H1 (cell line): ENCODE results near the gene S1PR3. TPM values are rescaled to one million over a fixed set of nuclear protein-coding genes. Genes with fewer than 3 reads are reported as not detected.

ENCODE experiments used
- CTCF ChIA-PET: fragments of 300-600 bp; sonication (Branson Sonifier 250); formaldehyde crosslinking; loops from one replicate; lab custom pipeline; 2021; ENCODE audit not compliant: partially characterized antibody; lab: Charles Lee
- POLR2A ChIA-PET: fragments of 300-600 bp; sonication (Branson Sonifier 250); formaldehyde crosslinking; loops from one replicate; lab custom pipeline; 2021; ENCODE audit warnings: inconsistent platforms; ENCODE audit not compliant: partially characterized antibody; lab: Charles Lee
- DNase-seq, 2 experiments: peaks; one replicate each; pipeline versions ENCODE4 v3.0.0 to v3.0.0-alpha.2; 2010 to 2022; ENCODE audit warnings: low spot score in 2 of 2, low read depth in 1 of 2, mixed read lengths in 1 of 2
- FAIRE-seq: peaks from 2 replicates; lab custom pipeline; 2011; peaks lifted over from hg19 to GRCh38; lab: Jason Lieb, UNC
- H2AFZ ChIP-seq: 2 replicates; pipeline ENCODE4 v1.8.1; 2012; ENCODE audit warnings: low read length, inconsistent platforms
- H2AK5ac ChIP-seq: 2 replicates; pipeline ENCODE4 v1.6.1; 2013; ENCODE audit warnings: low read depth, low read length
- H2BK120ac ChIP-seq: replicated peaks from 2 replicates; pipeline ENCODE3; 2013; ENCODE audit warnings: low read depth, low read length, inconsistent platforms
- H2BK12ac ChIP-seq: 2 replicates; pipeline ENCODE4 v1.6.1; 2013; ENCODE audit warnings: low read depth, low read length
- H2BK15ac ChIP-seq: 2 replicates; pipeline ENCODE4 v1.6.1; 2013; ENCODE audit warnings: low read length
- H2BK20ac ChIP-seq: 2 replicates; pipeline ENCODE4 v1.6.1; 2013; ENCODE audit warnings: low read length
- H2BK5ac ChIP-seq: 2 replicates; pipeline ENCODE4 v1.6.1; 2013; ENCODE audit warnings: low read depth, low read length
- H3K14ac ChIP-seq: 2 replicates; pipeline ENCODE4 v1.6.1; 2013; ENCODE audit warnings: inconsistent platforms; ENCODE audit not compliant: insufficient read length
- H3K18ac ChIP-seq: 2 replicates; pipeline ENCODE4 v1.6.1; 2013; ENCODE audit warnings: low read length; ENCODE audit errors: extremely low read depth
- H3K23ac ChIP-seq: 2 replicates; pipeline ENCODE4 v1.6.1; 2013; ENCODE audit warnings: inconsistent platforms; ENCODE audit not compliant: insufficient read length
- H3K23me2 ChIP-seq: 2 replicates; pipeline ENCODE4 v1.6.1; 2013; ENCODE audit warnings: low read depth, low read length
- H3K27ac ChIP-seq: 2 replicates; pipeline ENCODE4 v1.6.1; 2011; ENCODE audit warnings: low read depth, low read length, inconsistent platforms
- H3K27me3 ChIP-seq, 4 experiments: replicated peaks in 1 of 4; 1 replicate in 1 of 4; 2 replicates in 3 of 4; pipeline versions ENCODE4 v1.6.1 to v1.8.1; 2011 to 2013; ENCODE audit warnings: low read length in 3 of 4, mild to moderate bottlenecking in 3 of 4, inconsistent platforms in 2 of 4, mixed read lengths in 2 of 4, moderate library complexity in 1 of 4; ENCODE audit not compliant: control insufficient read depth in 3 of 4, insufficient read depth in 3 of 4; ENCODE audit errors: extremely low read depth in 1 of 4
- H3K36me3 ChIP-seq, 4 experiments: 2 replicates each; pipeline versions ENCODE4 v1.6.1 to v1.8.1; 2011 to 2013; ENCODE audit warnings: mild to moderate bottlenecking in 4 of 4, low read length in 3 of 4, moderate library complexity in 2 of 4, control low read depth in 1 of 4, inconsistent platforms in 1 of 4; ENCODE audit not compliant: insufficient read depth in 4 of 4, control insufficient read depth in 2 of 4
- H3K4ac ChIP-seq: replicated peaks from 2 replicates; pipeline ENCODE3; 2013; ENCODE audit warnings: low read length, low read depth, mixed read lengths, inconsistent platforms; ENCODE audit not compliant: insufficient read length
- H3K4me1 ChIP-seq, 4 experiments: replicated peaks in 1 of 4; 1 replicate in 1 of 4; 2 replicates in 3 of 4; pipeline versions ENCODE4 v1.6.1 to v1.8.1; 2011 to 2013; ENCODE audit warnings: low read length in 3 of 4, inconsistent platforms in 2 of 4, mixed read lengths in 1 of 4; ENCODE audit not compliant: insufficient read depth in 4 of 4, control insufficient read depth in 3 of 4
- H3K4me2 ChIP-seq, 2 experiments: 2 replicates each; pipeline versions ENCODE4 v1.6.1 to v1.8.1; 2011 to 2013; ENCODE audit warnings: low read depth in 2 of 2, low read length in 2 of 2, control low read depth in 1 of 2, inconsistent platforms in 1 of 2, mild to moderate bottlenecking in 1 of 2; ENCODE audit not compliant: insufficient read depth in 1 of 2
- H3K4me3 ChIP-seq, 4 experiments: fragments of 200-600, 300-600 bp in 1 of 4; sonication (generic), shearing (Covaris generic), sonication (Bioruptor Twin) in 1 of 4; 2 replicates each; pipeline versions ENCODE4 v1.5.1 to v1.8.1; 2011 to 2016; ENCODE audit warnings: low read length in 4 of 4, low read depth in 3 of 4, control low read depth in 2 of 4, inconsistent platforms in 2 of 4, mild to moderate bottlenecking in 2 of 4, mixed read lengths in 1 of 4, moderate library complexity in 1 of 4; ENCODE audit not compliant: insufficient read depth in 2 of 4; ENCODE audit errors: extremely low read depth in 1 of 4
- H3K56ac ChIP-seq: replicated peaks from 2 replicates; pipeline ENCODE3; 2013; ENCODE audit warnings: low read depth, mild to moderate bottlenecking, mixed read lengths, low read length, inconsistent platforms; ENCODE audit not compliant: insufficient read length
- H3K79me1 ChIP-seq: 2 replicates; pipeline ENCODE4 v1.6.1; 2013; ENCODE audit warnings: low read depth, low read length, control low read depth
- H3K79me2 ChIP-seq, 2 experiments: 2 replicates each; pipeline versions ENCODE4 v1.6.1 to v1.8.1; 2012 to 2013; ENCODE audit warnings: low read length in 2 of 2, mild to moderate bottlenecking in 2 of 2, inconsistent platforms in 1 of 2; ENCODE audit not compliant: insufficient read depth in 2 of 2, control insufficient read depth in 1 of 2
- H3K9ac ChIP-seq, 4 experiments: replicated peaks in 1 of 4; 1 replicate in 1 of 4; 2 replicates in 3 of 4; pipeline versions ENCODE4 v1.6.1 to v1.8.1; 2011 to 2013; ENCODE audit warnings: low read depth in 3 of 4, low read length in 3 of 4, control low read depth in 2 of 4, mild to moderate bottlenecking in 2 of 4, moderate library complexity in 2 of 4, inconsistent platforms in 1 of 4; ENCODE audit errors: extremely low read depth in 1 of 4
- H3K9me3 ChIP-seq, 2 experiments: 2 replicates each; pipeline versions ENCODE4 v1.6.1 to v1.8.1; 2012 to 2013; ENCODE audit warnings: mild to moderate bottlenecking in 2 of 2, moderate library complexity in 2 of 2, control low read depth in 1 of 2, inconsistent platforms in 1 of 2, low read depth in 1 of 2, low read length in 1 of 2, mixed read lengths in 1 of 2; ENCODE audit not compliant: insufficient read depth in 2 of 2
- H4K20me1 ChIP-seq, 2 experiments: replicated peaks in 1 of 2; 2 replicates each; pipeline versions ENCODE3 to v1.8.1; 2011 to 2013; ENCODE audit warnings: inconsistent platforms in 2 of 2, low read length in 2 of 2, mild to moderate bottlenecking in 1 of 2; ENCODE audit not compliant: insufficient read depth in 2 of 2, control insufficient read depth in 1 of 2
- H4K5ac ChIP-seq: 2 replicates; pipeline ENCODE4 v1.6.1; 2013; ENCODE audit warnings: low read length, low read depth, mixed read lengths, inconsistent platforms; ENCODE audit not compliant: insufficient read length
- H4K8ac ChIP-seq: 2 replicates; pipeline ENCODE4 v1.8.0; 2013; ENCODE audit warnings: mild to moderate bottlenecking, moderate library complexity, low read length, inconsistent platforms; ENCODE audit not compliant: insufficient read depth; ENCODE audit errors: extremely low read depth
- H4K91ac ChIP-seq: replicated peaks from 2 replicates; pipeline ENCODE3; 2013; ENCODE audit warnings: low read length, mixed read lengths, inconsistent platforms; ENCODE audit not compliant: insufficient read length
- BACH1 ChIP-seq: IDR thresholded peaks from 2 replicates; pipeline ENCODE4 v1.6.1; 2012; ENCODE audit warnings: low read length, improper control_type of control experiment
- BRCA1 ChIP-seq: IDR thresholded peaks from 2 replicates; pipeline ENCODE4 v1.6.1; 2012; ENCODE audit warnings: low read depth, low read length, improper control_type of control experiment
- CHD1 ChIP-seq: IDR thresholded peaks from 2 replicates; pipeline ENCODE4 v1.6.1; 2012; ENCODE audit warnings: low read depth, low read length, improper control_type of control experiment
- CTBP2 ChIP-seq: IDR thresholded peaks from 2 replicates; pipeline ENCODE4 v1.7.0; 2011; ENCODE audit warnings: borderline replicate concordance, mild to moderate bottlenecking, moderate library complexity, mixed read lengths, low read length; ENCODE audit not compliant: insufficient read depth, insufficient read length
- GABPA ChIP-seq: IDR thresholded peaks from 2 replicates; pipeline ENCODE4 v1.6.1; 2011; ENCODE audit warnings: mild to moderate bottlenecking, low read length, moderate library complexity, borderline replicate concordance; ENCODE audit not compliant: insufficient read depth
- JUN ChIP-seq: IDR thresholded peaks from 2 replicates; pipeline ENCODE4 v1.6.1; 2011; ENCODE audit warnings: low read depth, mild to moderate bottlenecking, improper control_type of control experiment, low read length
- POLR2AphosphoS5 ChIP-seq: IDR thresholded peaks from 2 replicates; pipeline ENCODE4 v1.6.1; 2011; ENCODE audit warnings: low read depth, low read length
- TAF1 ChIP-seq: IDR thresholded peaks from 2 replicates; pipeline ENCODE4 v1.6.1; 2011; ENCODE audit warnings: mild to moderate bottlenecking, low read depth, low read length
- TAF7 ChIP-seq: optimal IDR thresholded peaks from 2 replicates; pipeline ENCODE3; 2011; ENCODE audit warnings: low read depth, mild to moderate bottlenecking, inconsistent platforms, low read length, moderate library complexity, borderline replicate concordance
- TBP ChIP-seq: IDR thresholded peaks from 2 replicates; pipeline ENCODE4 v1.6.1; 2011; ENCODE audit warnings: low read depth, low read length, improper control_type of control experiment
- ZNF274 ChIP-seq: IDR thresholded peaks from 2 replicates; pipeline ENCODE4 v1.7.0; 2012; ENCODE audit warnings: low read length, borderline replicate concordance; ENCODE audit errors: extremely low read depth
- WGBS, 2 experiments: shearing (Covaris generic) in 1 of 2; methylation state at CpG; one replicate each; pipeline versions ENCODE4 v1.1.6 to v1.1.7; 2013 to 2015; ENCODE audit warnings: low lambda C conversion rate in 2 of 2, mixed read lengths in 2 of 2, inconsistent platforms in 1 of 2, low coverage in 1 of 2, missing lambda C conversion rate in 1 of 2; ENCODE audit not compliant: insufficient replicate concordance in 2 of 2, insufficient coverage in 1 of 2, insufficient read length in 1 of 2; ENCODE audit errors: extremely low coverage in 1 of 2, missing lambda C conversion rate in 1 of 2; 5-methylcytosine and 5-hydroxymethylcytosine counted together
- polyA plus RNA-seq, 7 experiments: library from polyadenylated mRNA; depleted of rRNA in 3 of 7; stranded (reverse) in 5 of 7; unstranded in 2 of 7; fragments of >200 nt in 5 of 7; fragments of 200-250 nt in 2 of 7; gene quantifications; 1 replicate in 5 of 7; 2 replicates in 1 of 7; 4 replicates in 1 of 7; pipeline versions ENCODE4 v1.2.1 to v1.2.3, GENCODE V29; 2011 to 2013; ENCODE audit warnings: missing spikeins in 2 of 7, mixed read lengths in 2 of 7
- total RNA-seq: library from RNA; stranded (reverse); fragmentation: NEBNext Ultra II Directional; extraction: Animal tissue kit (Norgen Biotek cat#: 25700); gene quantifications from 2 replicates; pipeline ENCODE4 v1.2.1, GENCODE V29; 2021
- TF ChIP-seq, protein P1 (sequence below), 3 experiments: IDR thresholded peaks; 1 replicate in 2 of 3; 2 replicates in 1 of 3; pipeline versions ENCODE4 v1.5.1 to v1.6.1; 2011; ENCODE audit warnings: low read length in 3 of 3, mild to moderate bottlenecking in 3 of 3, inconsistent platforms in 2 of 3, low read depth in 1 of 3, moderate library complexity in 1 of 3; ENCODE audit not compliant: insufficient read depth in 1 of 3; ENCODE audit errors: control extremely low read depth in 1 of 3

S1PR3 gene
- total and polyA plus RNA-seq, 2 of the 8 experiments (the other 6 are each of a cell fraction or from before 2014, with no cell fraction given) = 3.7 to 6.4 TPM

DNA sequence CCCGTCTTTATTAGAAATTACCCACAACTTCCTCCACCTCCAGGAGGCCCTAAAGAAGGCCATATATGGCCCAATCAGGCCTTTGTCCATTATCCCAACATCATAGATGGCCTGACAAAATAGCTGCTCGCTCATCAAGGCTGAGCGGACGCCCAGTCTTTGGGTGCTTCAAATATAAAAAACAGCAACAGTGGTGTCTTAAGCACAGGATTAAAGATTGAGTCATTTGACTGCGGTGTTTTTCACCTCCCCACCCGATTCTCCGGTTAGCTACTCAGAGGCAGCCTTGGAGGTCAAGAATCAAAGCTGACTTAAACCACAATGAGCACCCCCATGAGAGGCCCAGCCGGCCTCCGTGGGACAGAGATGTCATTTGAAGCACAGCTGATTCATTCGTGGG lies 18.8 kb downstream of the S1PR3 start:
- Histone ChIP-seq H3K79me2 (no peaks in the 10 kb centered on the region), H2BK12ac (no peak overlapping the region), H3K79me1 (no peaks in the 10 kb centered on the region), H2BK5ac (no peak overlapping the region), H3K18ac (no peak overlapping the region), H3K36me3 (no peaks in the 10 kb centered on the region), H3K23ac (no peak overlapping the region), H4K91ac (no peak overlapping the region), H3K27ac (no peak overlapping the region), H2BK120ac (no peak overlapping the region), H3K4ac (no peak overlapping the region), H4K5ac (no peak overlapping the region), H3K23me2 (no peaks in the 10 kb centered on the region), H2BK20ac (no peak overlapping the region), H2BK15ac (no peak overlapping the region), H4K8ac (no peak overlapping the region; the same call in 1 of the 2 replicates), H3K4me3 (no peak overlapping the region), H4K20me1 (no peaks in the 10 kb centered on the region), H3K56ac (no peak overlapping the region), H3K9me3 (no peaks in the 10 kb centered on the region), H3K4me2 (no peak overlapping the region), H3K4me1 (peaks cover 2 to 14% (median 4%) of the 10 kb centered on the region in 4 experiments; a peak in 6 of 7 replicates), H2AFZ (no peak overlapping the region), H3K9ac (no peak overlapping the region), H3K27me3 (no peaks in the 10 kb centered on the region), H3K14ac (no peak overlapping the region), H2AK5ac (no peak overlapping the region)
- FAIRE-seq (no peak), DNase-seq (no peak)
- 82% methylated on average over 10 of the region's 10 CpGs; no CpG with 5 or more reads in 1 of the 2 experiments for WGBS, 2 experiments
- POLR2A ChIA-PET = interaction anchor here (1.3 kb wide), 1 partner anchor 302 kb away, joined by 3 read pairs; no protein-coding TSS in a partner anchor
- CTCF ChIA-PET = interaction anchor here (2.0 to 2.3 kb wide), 2 partner anchors 9 to 269 kb away, joined by 7 to 10 read pairs; no protein-coding TSS in a partner anchor
- TF ChIP-seq JUN (no peak), CTBP2 (no peak), ZNF274 (no peak), GABPA (no peak), BRCA1 (no peak), CHD1 (no peak), BACH1 (no peak), POLR2AphosphoS5 (no peak), TBP (no peak), TAF7 (no peak), TAF1 (no peak)
- TF ChIP-seq, protein P1, sequence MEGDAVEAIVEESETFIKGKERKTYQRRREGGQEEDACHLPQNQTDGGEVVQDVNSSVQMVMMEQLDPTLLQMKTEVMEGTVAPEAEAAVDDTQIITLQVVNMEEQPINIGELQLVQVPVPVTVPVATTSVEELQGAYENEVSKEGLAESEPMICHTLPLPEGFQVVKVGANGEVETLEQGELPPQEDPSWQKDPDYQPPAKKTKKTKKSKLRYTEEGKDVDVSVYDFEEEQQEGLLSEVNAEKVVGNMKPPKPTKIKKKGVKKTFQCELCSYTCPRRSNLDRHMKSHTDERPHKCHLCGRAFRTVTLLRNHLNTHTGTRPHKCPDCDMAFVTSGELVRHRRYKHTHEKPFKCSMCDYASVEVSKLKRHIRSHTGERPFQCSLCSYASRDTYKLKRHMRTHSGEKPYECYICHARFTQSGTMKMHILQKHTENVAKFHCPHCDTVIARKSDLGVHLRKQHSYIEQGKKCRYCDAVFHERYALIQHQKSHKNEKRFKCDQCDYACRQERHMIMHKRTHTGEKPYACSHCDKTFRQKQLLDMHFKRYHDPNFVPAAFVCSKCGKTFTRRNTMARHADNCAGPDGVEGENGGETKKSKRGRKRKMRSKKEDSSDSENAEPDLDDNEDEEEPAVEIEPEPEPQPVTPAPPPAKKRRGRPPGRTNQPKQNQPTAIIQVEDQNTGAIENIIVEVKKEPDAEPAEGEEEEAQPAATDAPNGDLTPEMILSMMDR (IDR thresholded peaks at IDR 0.05; ENCODE audit: control extremely low read depth in 1 of 3, insufficient read depth in 1 of 3, low read depth in 1 of 3, low read length in 3 of 3) = no peak
